ENCODE measurements around the gene ISG20L2.

ISG20L2 gene

GRCh38 chr1:156689953-156690674 is 38.5 kb downstream of the ISG20L2 start:
- no peak for DNase-seq (ENCODE audit: low read depth in 3 of 3)

- peak; percentile 48 to 72 (median 60) for DNase-seq (ENCODE audit: low read depth in 3 of 3)
Measured at GRCh38 chr1:156689035-156689952, 39.3 kb downstream of the ISG20L2 start.

- DNase-seq (ENCODE audit: low read depth in 3 of 3), result no peak
Measured at GRCh38 chr1:156684227-156684782, 44.3 kb downstream of the ISG20L2 start.

- DNase-seq (ENCODE audit: low read depth in 3 of 3), result no peak
Measured at GRCh38 chr1:156682166-156682890, 46.2 kb downstream of the ISG20L2 start.

GRCh38 chr1:156681196-156681960 is 47.2 kb downstream of the ISG20L2 start:
- DNase-seq (ENCODE audit: low read depth in 3 of 3), result no peak

GRCh38 chr1:156680056-156680455 is 48.5 kb downstream of the ISG20L2 start:
- no peak for DNase-seq (ENCODE audit: low read depth in 3 of 3)

GRCh38 chr1:156677616-156678596 is 50.7 kb downstream of the ISG20L2 start:
- DNase-seq (ENCODE audit: low read depth in 3 of 3), result no peak

- no peak for DNase-seq (ENCODE audit: low read depth in 3 of 3)
Measured at GRCh38 chr1:156676820-156677615, 51.5 kb downstream of the ISG20L2 start, which contains the start of gene NES. Gene NES, minus strand, starts transcription at chr1:156677407. Its CDS starts 143 bp downstream, at chr1:156677264.

- DNase-seq (ENCODE audit: low read depth in 3 of 3), result no peak
Measured at GRCh38 chr1:156676114-156676819, 52.3 kb downstream of the ISG20L2 start.

GRCh38 chr1:156675210-156676113 is 53.1 kb downstream of the ISG20L2 start:
- no peak for DNase-seq (ENCODE audit: low read depth in 3 of 3)

GRCh38 chr1:156673387-156674121 is 55.0 kb downstream of the ISG20L2 start:
- no peak for DNase-seq (ENCODE audit: low read depth in 3 of 3)

Measured in stimulated activated CD4-positive, alpha-beta T cell treated with anti-CD3 and anti-CD28 coated beads, TNF-alpha, amount 100 ng/mL, for 24 hours (primary cell).